ENCODE measurements around the gene NDUFB7.
"Not testable (repeated sequence)": the region's sequence is repeated elsewhere in the genome, so short reads cannot be mapped to it uniquely, and the experiment has no call there.

NDUFB7 gene

GRCh38 chr19:14571695-14572490 lies at the start of gene NDUFB7:
TSS of gene NDUFB7 (minus strand) at chr19:14572066. CDS start at chr19:14572000, 66 bp downstream.
- peak; percentile 94 for DNase-seq

GRCh38 chr19:14619404-14619803 lies 47.5 kb upstream of the NDUFB7 start:
- no peak for DNase-seq

- no peak for DNase-seq
Observed at GRCh38 chr19:14616407-14616806, 44.5 kb upstream of the NDUFB7 start.

- DNase-seq, result no peak
Observed at GRCh38 chr19:14615623-14616022, 43.8 kb upstream of the NDUFB7 start.

- no peak for DNase-seq
Observed at GRCh38 chr19:14614099-14614412, 42.2 kb upstream of the NDUFB7 start.

- not testable (repeated sequence) for DNase-seq
Observed at GRCh38 chr19:14613399-14614098, 41.7 kb upstream of the NDUFB7 start.

- DNase-seq, result no peak
Observed at GRCh38 chr19:14612657-14613056, 40.8 kb upstream of the NDUFB7 start.

- DNase-seq, result not testable (repeated sequence)
Observed at GRCh38 chr19:14612242-14612641, 40.4 kb upstream of the NDUFB7 start.

- no peak for DNase-seq
Observed at GRCh38 chr19:14611051-14611450, 39.2 kb upstream of the NDUFB7 start.

- no peak for DNase-seq
Observed at GRCh38 chr19:14606627-14607026, 34.8 kb upstream of the NDUFB7 start.

- DNase-seq, result no peak
Observed at GRCh38 chr19:14603990-14604387, 32.1 kb upstream of the NDUFB7 start.

GRCh38 chr19:14599548-14600147 lies 27.8 kb upstream of the NDUFB7 start:
- DNase-seq, result no peak

- no peak for DNase-seq
Observed at GRCh38 chr19:14595558-14595957, 23.7 kb upstream of the NDUFB7 start.

- peak; percentile 50 for DNase-seq
Observed at GRCh38 chr19:14589433-14589832, 17.6 kb upstream of the NDUFB7 start.

- peak; percentile 68 for DNase-seq
Observed at GRCh38 chr19:14585187-14585586, 13.3 kb upstream of the NDUFB7 start.

GRCh38 chr19:14584372-14584771 lies 12.5 kb upstream of the NDUFB7 start:
- not testable (repeated sequence) for DNase-seq

- DNase-seq, result no peak
Observed at GRCh38 chr19:14582894-14583340, 11.1 kb upstream of the NDUFB7 start, which contains the start of gene CLEC17A. TSS of gene CLEC17A (plus strand) at chr19:14583084. CDS start at chr19:14583161, 77 bp downstream.

- peak; percentile 79 for DNase-seq
Observed at GRCh38 chr19:14580623-14581237, 8.9 kb upstream of the NDUFB7 start.

- DNase-seq, result peak; percentile 32
Observed at GRCh38 chr19:14577885-14578427, 6.1 kb upstream of the NDUFB7 start.

- no peak for DNase-seq
Observed at GRCh38 chr19:14577264-14577663, 5.4 kb upstream of the NDUFB7 start.

- no peak for DNase-seq
Observed at GRCh38 chr19:14576363-14576762, 4.5 kb upstream of the NDUFB7 start.

- no peak for DNase-seq
Observed at GRCh38 chr19:14575428-14575980, 3.6 kb upstream of the NDUFB7 start.
